Hematopoietic multipotent progenitor cell treated with erythropoietin and hydrocortisone succinate and interleukin-3 and kit ligand, for 6 days (in vitro differentiated cells): Measurements from ENCODE around the gene ALKBH1.
"Not testable (repeated sequence)": the region's sequence is repeated elsewhere in the genome, so short reads cannot be mapped to it uniquely, and the experiment has no call there.

Experiments used
- DNase-seq: peaks from one replicate; pipeline ENCODE4 v3.0.0-alpha.2; 2015

Gene ALKBH1, protein sequence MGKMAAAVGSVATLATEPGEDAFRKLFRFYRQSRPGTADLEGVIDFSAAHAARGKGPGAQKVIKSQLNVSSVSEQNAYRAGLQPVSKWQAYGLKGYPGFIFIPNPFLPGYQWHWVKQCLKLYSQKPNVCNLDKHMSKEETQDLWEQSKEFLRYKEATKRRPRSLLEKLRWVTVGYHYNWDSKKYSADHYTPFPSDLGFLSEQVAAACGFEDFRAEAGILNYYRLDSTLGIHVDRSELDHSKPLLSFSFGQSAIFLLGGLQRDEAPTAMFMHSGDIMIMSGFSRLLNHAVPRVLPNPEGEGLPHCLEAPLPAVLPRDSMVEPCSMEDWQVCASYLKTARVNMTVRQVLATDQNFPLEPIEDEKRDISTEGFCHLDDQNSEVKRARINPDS

DNA sequence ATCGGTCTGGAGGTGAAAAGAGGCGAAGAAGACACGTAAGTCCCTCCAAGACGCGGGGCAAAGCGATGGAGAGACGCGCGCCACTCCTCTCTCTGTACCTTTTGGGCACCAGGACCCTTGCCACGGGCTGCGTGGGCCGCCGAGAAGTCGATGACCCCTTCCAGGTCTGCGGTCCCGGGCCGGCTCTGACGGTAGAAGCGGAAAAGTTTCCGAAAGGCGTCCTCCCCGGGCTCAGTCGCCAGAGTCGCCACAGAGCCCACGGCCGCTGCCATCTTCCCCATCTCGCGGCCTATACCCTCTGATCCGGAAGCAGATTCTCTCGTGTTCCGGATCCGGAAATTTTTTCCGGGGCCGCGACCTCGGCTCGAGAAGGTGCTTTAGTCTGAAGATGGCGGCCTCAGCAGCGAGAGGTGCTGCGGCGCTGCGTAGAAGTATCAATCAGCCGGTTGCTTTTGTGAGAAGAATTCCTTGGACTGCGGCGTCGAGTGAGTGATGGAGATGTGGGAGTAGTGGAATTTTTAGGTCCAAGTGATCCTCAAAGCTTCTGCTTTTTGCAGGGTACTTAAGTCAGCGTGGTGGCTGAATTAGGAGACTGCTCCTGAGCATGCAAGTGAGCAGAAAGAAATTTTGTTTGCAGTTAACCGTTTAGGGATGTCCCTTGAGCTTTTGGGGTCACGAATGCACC is at the start of gene ALKBH1, which contains the start of gene SLIRP:
Gene ALKBH1 (minus strand): TSS at position 300 of the 685 bp plus-strand sequence. CDS start 19 bp downstream, at position 281.
Gene SLIRP (plus strand): TSS at position 380 of the 685 bp plus-strand sequence. CDS start 9 bp downstream, at position 389.
- DNase-seq, result peak; percentile 95

DNA sequence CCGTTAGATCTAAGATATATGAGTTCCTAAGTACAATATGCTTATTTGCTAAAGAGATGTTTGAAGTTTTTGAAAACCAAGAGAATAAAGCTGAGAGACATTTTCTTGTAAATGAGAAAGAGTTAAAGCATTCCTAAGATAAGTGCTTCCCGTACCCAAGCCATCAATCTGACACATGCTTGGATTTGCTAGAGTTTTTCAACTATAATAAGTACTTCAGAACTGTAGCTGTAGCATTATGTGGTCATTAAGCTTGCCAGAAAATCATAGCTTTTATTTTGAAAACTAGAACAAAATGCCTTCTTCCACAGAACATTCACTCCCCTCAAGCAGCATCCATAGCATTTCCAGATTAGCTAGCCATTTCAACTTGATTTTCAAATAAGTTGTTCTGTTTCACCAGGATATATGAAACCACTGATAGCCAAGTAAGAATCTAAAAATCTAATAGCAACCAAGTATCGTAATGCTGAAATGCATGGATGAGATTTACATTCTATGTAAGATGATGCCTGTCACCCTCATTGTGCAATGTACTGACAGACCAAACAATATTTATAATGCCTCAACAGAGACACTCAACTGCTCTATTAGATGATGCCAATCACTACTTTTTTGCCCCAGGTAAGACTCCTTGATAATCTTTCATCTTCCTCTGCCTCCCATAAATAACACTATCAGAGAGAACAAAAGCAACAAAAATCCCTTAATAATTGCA is 45.1 kb upstream of the ALKBH1 start:
- DNase-seq, result no peak

DNA sequence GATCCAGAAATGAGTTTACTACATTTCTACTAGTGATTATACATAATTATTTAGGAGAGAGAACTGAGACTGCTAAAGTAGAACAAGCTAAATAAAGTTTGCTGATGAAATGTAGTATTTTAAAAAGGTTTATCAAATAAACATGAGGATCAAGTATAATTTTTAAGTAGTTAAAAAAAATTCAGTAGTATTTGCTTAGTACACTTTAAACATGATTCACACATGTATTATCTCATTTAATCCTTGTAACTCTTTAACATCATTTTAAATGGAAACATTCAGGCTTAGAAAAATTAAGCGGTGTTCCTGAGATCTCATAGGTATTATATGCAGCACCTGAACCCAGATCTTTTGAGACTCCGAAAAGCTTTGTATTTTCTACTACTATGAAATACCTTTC is 44.4 kb upstream of the ALKBH1 start:
- DNase-seq, result no peak

DNA sequence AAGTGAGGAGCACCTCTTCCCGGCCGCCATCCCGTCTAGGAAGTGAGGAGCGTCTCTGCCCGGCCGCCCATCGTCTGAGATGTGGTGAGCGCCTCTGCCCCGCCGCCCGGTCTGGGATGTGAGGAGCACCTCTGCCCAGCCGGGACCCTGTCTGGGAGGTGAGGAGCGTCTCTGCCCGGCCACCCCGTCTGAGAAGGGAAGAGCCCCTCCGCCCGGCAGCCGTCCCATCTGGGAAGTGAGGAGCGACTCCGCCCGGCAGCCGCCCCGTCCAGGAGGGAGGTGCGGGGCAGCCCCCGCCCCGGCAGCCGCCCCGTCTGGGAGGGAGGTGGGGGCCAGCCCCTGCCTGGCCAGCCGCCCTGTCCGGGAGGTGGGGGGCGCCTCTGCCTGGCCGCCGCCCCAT is 39.6 kb upstream of the ALKBH1 start:
- DNase-seq, result not testable (repeated sequence)

DNA sequence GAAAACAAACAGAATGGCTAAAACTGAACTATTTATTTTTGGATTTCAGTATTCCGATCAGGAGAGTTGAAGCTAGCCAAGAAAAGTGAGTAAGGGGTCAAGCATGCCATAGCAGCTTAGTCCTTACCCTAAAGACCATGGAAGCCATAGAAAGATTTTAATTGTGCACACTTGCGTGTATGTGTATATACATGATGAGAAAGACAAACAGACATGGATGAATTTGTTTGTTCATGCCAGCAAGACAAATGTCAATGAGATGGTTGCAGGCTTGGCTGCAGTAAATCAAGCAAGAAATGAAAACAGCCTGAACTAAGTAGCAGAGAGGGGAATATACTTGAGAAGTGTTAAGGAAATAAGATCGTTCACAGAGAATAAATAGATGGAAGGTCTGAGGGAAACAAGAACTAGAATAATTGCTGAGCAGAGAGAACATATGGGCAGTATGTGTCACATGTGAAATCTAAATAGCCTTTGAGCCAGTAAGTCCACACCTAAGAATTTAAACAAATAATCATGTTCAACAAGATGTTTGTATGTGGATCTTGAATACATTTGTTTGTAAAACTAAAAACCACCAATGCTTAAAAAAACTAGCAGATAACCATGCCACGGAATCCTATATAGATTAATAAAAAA is 38.4 kb upstream of the ALKBH1 start:
- DNase-seq, result no peak

DNA sequence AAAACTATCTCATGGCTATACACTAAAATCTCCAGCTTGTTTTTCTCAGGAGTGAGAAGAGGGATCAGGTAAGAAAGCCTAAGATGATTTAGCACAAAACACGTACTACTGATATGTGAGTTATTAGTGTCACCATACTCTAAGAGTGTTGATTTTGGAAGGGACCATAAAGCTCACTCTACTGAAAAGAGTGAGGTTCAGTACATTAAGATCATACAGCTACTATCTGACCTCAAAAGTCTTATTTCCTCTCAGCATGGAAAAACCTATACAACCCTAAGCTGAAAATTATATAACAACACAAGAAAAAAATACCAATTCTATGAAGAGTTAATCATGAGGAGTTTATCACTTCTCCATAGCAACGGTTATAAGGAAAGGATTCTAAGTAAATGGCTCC is 33.6 kb upstream of the ALKBH1 start:
- no peak for DNase-seq

DNA sequence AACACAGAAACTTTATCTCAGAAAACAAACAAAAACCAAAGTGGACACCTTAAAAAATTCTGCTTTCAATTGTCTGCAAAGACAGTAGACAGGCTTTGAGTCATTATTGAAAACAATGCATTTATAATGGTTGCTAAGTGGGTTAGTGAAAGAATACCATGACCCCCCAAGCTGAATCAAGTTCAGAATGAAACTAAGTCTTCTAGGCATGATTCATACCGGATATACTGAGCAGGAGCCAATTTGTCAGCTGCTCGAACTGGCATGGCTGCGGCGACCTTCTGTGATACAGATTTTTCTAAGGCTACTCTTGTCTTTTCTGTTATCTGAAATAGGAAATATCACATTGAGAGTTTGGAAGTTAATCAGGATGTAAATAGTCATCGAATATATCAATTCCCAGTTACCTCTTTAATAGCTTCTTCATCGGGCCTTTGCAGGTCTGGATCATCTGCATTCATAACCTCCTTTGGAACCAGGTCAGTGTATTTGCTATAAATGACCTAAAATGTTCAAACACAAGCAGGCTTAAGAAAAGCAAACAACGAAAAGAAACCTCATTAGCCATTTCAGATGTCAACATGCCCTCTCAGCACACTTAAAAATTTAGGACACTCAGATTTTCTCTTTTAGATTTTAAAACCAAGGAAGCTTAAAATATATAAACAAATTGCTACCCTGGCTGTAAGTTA is 30.9 kb upstream of the ALKBH1 start:
- DNase-seq, result no peak

DNA sequence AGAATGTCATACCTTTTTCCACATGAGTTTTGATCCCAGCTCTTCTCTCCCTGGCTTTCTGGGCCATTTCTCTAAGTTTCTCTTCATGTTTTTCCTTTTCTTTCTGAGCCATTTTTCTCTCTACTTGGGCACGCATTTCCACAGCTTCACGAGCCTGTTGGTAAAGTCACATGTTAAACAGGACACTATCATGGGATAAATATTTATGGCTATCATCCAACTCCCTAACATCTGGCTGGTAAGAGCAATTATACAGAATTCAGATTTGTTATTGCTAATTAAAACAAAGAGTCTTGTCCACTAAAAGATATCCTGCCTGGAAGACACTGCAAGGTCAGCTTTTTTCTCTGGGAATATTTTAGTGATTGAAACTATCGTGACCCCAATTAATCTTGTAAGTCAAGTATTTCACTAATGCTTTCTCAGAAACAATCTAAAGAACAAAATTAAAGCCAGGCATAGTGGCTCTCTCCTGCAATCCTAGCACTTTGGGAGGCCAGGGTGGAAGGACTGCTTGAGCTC is 23.2 kb upstream of the ALKBH1 start:
- no peak for DNase-seq

DNA sequence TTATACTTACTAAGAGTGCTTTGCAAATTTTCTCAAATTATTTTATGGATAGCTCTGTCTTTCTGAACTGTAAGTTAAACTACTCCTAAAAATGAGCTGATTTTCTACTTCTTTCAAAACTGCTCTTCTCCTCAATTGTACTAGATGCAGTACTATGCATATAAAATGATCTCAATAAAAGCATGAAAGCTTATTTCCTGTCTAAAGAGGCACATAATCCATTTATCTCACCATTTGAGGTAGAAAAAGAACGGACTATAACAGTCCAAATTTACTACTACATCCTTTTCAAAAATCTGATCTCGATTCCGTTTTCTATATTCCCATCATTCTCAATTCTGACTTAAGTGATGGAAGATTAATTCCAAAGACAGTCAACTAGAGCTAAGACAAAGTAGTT is 14.5 kb upstream of the ALKBH1 start:
- no peak for DNase-seq

DNA sequence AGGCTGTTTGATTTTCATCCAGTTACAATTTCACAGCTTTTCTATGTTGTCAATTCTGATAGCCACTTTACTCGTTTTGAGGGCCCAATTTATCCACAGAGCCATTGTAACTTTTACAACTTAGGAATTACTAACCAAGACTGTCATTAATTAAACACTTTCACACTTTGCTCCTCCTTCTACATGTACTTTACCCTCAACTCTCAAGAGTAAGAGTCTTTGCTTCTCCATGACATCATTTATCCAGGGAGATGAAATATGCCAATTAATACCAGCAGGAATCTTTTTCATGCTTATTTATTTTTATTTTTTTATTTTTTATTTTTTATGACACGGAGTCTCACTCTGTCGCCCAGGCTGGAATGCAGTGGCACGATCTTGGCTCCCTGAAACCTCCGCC is 13.6 kb upstream of the ALKBH1 start:
- no peak for DNase-seq

DNA sequence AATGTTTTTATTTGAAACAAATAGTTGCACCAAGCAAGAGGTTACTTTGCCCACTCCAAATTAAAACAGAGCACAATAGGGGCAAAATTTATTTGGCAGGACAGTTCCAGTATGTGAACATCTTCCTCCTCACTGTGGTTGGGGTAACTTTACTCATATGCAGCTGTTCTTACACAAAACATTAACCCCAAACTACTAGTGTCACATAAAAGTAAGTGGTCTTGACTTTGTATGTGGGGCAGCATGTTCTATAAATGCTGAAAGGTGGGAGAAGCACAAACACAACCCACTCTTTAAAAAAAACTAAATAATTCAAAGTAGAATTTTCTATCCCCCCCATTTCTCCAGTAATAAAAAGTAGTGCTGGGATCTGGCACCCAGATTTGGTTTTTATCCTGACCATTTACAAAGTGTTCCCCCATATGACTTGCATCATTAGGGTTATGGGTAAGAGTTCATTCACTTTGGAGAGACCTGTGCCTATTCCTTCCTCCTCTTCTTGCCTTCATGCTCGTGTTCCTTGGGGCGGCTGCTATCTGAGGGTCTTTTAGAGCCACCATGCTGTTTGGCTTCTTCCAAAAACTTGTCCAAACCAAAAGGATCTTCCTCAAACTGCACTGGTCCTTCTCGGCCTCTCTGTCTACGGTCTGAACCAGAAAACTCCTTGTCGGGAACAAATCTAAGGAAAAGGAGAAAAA is 9.9 kb upstream of the ALKBH1 start:
- no peak for DNase-seq

DNA sequence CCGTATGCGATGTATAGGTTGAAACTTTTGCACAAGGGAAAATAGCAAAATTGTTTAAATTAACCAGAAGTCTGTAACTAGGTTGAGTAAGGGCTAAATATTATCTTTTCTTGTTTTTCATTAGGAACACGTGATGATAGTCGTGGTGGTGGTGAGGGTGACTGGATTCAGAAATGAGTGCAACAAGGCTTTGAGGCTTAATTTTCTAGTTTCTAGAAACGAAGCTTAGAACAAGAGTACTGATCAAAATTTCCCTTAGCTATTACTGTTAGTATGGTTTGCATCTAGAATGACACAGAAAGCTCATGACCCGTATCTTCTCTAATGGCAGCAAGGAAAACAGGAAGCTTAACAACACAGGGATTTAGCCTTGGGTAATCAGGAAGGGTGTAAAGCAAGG is 7.1 kb upstream of the ALKBH1 start:
- DNase-seq, result no peak

DNA sequence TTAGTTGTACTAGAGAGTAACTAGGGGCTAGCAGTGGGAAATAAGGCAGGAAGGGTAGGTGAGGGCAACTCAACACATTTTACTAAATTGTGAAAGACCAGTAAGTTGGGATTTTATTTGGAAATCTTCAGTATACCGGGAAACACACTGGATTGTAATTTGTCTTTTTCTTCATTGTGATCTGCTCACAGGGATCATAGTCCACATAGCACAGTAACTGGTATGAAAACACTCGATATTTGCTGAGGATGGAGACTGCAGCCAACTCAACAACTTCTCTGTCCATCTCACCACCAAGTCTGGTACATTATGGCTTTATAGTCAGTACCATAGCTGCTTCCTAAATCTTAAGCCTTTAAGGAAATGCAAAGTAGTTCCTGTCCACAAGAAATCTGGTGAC is 2.5 kb upstream of the ALKBH1 start:
- no peak for DNase-seq

DNA sequence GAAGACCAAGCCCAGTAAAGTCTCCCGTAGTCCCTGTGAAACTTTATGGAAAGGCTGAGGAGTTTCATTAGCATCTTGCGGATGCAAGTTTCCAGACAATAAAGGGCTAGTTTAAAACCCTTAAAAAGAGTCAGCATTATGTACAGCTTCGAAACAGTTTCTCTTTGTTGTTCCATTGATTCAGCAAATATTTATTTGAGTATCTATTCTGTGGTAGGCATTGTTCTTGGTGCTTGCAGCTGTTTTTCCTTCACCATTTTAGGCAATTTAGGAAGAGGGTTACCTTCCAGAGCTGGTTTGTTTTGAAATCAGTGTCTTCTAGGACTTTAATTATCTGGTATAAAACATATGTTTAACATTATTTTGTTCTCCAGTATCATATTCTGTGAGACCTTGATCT is 1.6 kb upstream of the ALKBH1 start:
- DNase-seq, result no peak

DNA sequence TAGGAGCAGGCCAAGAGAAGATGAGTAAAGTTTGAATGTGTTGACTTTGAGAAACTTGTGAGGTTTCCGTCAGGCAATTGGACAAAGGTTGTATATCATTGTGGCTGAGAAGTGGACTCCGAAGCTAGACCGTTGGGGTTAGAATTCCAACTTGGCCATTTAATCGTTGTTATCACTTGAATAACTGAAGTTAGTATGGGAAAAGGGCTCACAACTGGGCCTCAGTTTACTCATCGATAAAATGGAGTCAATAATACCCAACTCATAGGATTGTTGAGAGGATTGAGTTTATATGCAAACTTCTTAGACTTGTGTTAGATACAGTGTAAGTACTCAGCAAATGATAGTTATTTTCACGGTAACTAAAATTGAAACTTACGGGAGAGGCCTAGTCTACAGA is 926 bp upstream of the ALKBH1 start:
- DNase-seq, result peak; percentile 26

DNA sequence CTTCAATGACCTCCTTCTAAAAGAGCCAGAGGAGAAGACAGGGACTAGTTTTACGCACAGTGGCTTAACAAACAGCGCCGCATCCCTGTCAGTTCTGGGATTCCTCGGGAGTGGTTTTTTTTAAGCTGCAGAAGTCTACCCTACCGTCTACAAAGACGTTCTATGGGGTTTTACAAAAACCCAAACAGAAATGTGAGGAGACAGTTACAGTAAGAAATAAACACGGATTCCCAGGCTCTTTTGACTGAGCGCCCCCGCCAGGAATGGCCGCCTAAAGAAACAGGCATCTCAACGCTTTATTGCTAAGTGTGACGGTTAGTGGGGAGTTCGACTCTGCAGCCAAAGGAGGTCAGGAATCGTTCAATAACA is 484 bp downstream of the ALKBH1 start:
- DNase-seq, result peak; percentile 70

DNA sequence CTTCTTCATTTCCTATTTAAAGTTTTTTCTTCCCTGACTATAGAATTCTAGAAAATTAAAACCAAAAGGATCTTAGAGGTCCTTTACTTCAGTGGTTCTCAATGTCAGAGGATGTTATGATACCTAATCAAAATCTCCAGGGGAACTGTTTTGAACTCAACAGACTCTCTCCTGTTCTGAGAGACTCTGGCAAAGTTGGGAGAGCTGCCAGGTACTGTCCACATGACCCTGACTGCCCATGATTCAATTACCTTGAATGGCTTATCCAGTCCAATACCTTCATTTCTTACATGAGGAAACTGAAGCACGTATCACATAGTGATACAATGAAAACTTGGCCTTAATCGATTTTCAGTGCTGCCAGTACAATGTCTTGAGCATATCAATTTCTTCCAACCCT is 16.6 kb downstream of the ALKBH1 start:
- no peak for DNase-seq

DNA sequence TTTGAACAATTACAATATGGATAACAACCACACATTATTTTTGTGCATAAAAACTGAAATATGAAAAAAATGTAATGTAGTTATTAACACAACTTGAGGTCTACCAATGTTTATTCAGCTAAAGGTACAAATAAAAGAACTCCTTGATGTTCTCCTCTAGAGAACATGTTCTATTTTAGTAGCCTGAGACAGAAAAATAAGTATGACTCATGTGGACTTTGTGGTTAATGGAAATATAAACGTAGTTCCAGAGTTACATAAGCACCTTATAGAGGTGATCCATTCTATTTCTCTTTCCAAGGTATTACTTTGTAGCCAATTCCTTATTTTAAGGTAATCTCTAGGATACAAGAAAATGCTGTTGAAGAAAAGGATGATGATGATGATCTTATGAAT is 25.7 kb downstream of the ALKBH1 start:
- no peak for DNase-seq

DNA sequence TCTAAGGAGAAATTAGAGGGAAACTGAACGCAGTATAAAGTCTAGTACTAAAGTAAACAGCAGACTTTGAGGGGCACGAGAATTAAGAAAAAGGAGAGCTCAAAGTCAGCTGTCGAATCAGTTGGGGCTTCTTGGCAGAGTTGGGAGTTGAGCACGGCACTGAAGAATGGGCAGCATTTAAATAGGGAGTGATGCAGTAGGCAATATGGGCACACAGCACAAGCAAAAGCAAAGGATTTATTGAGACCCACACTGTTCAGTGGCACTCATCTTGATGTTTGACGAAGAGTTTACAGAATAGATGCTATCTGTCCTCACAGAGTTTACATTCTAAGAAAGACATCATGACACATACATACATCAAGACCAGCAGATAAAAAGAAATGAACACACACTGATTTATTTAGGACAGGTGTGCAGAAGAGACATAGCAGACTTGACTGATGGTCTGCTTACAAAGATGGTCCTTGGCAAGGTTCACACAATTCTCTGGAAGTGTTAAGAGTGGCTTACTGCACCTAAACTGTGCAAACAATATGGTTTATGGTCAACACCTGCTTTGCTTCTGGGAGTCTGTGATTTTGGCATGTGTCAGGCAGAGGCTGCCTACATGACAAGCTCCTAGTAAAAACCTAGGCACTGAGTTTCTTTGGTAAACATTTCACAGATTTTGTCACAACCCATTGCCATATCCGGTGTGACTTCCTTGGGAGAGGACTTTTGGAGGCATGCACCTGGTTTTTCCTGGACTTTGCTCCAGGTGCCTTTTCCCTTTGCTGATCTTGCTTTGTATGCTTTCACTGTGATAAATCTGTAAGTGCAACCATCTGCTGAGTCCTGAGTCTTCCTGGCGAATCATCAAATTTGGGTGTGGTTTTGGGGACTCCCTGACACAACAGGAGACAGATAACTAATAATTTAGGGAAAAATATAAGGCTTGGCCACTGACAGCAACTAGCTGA is 26.3 kb downstream of the ALKBH1 start:
- DNase-seq, result peak; percentile 43

DNA sequence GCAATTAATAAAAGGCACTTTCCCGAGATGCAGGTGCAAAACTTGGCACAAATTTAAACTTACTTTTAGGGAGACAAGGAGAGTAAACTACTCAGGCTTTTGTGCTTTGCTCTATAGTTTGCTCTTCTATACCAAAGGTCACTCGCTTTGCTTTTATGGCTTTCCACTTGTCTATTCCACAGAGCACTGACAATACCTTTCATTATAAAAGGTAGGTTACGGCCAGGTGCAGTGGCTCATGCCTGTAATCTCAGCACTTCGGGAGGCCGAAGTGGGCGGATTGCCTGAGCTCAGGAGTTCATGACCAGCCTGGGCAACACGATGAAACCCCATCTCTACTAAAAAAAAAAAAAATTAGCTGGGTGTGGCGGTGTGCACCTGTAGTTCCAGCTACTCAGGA is 32.9 kb downstream of the ALKBH1 start:
- DNase-seq, result no peak

DNA sequence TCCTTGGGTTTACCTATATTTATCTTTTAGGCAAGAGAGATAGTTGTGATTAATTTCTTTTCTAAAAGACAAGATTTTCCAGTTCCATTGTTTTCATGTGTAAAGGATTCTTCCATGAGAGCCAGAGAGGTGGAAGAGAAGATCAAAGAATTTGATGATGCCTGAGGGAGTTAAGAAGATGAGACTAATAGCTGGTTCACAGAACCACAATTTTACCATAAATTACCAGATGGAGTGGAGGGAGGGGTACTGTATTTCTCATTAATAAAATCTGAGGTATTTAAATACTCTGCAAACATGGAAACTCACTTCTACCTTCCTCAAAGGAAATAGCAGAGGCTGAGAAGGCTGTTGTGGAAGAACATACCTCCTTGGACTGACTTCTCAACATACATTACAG is 34.6 kb downstream of the ALKBH1 start:
- DNase-seq, result no peak
